B cell (primary cell): ENCODE measurements around the gene CCDC196. TPM values are rescaled to one million over a fixed set of nuclear protein-coding genes. Genes with fewer than 3 reads are reported as not detected.

Experiments used
- ATAC-seq: fragments of 200-7000 bp; cut with Tn5 transposase; one replicate; pipeline ENCODE4 v1.10.0; 2021; ENCODE audit warnings: low read depth, mild to moderate bottlenecking, moderate number of reproducible peaks, moderate library complexity
- CTCF ChIA-PET: fragments of 350-600 bp; sonication (Branson Sonifier 250); formaldehyde crosslinking; loops from one replicate; lab custom pipeline; 2021; ENCODE audit warnings: antibody characterized with exemption, inconsistent platforms; lab: Charles Lee
- POLR2A ChIA-PET: fragments of 350-600 bp; sonication (Branson Sonifier 250); formaldehyde crosslinking; loops from one replicate; lab custom pipeline; 2021; ENCODE audit warnings: antibody characterized with exemption; lab: Charles Lee
- DNase-seq: peaks from one replicate; pipeline ENCODE4 v3.0.0; 2013
- H2AFZ ChIP-seq: 2 replicates; pipeline ENCODE4 v1.6.1; 2012; ENCODE audit warnings: mild to moderate bottlenecking, low read depth, low read length; ENCODE audit not compliant: insufficient read depth, poor library complexity, severe bottlenecking
- H3K27ac ChIP-seq, 2 donors: 1 replicate in 1 of 2; 2 replicates in 1 of 2; pipeline ENCODE4 v1.5.1; 2012 to 2013; ENCODE audit warnings: low read length in 2 of 2, mild to moderate bottlenecking in 2 of 2, moderate library complexity in 1 of 2
- H3K27me3 ChIP-seq, 4 experiments: fragments of 200-600 bp in 1 of 4; sonication (generic) in 1 of 4; replicated peaks in 1 of 4; 1 replicate in 2 of 4; 2 replicates in 2 of 4; pipeline versions ENCODE4 v1.6.1 to v1.7.0; 2013 to 2016; ENCODE audit warnings: low read length in 3 of 4, mild to moderate bottlenecking in 2 of 4, mixed read lengths in 1 of 4, moderate library complexity in 1 of 4; ENCODE audit not compliant: insufficient read depth in 4 of 4, control insufficient read depth in 3 of 4; ENCODE audit errors: control extremely low read depth in 1 of 4
- H3K36me3 ChIP-seq, 2 experiments: replicated peaks in 1 of 2; 1 replicate in 1 of 2; 2 replicates in 1 of 2; pipeline versions ENCODE4 v1.6.1 to v1.7.1; 2013; ENCODE audit warnings: low read length in 1 of 2; ENCODE audit not compliant: insufficient read depth in 2 of 2, control insufficient read depth in 1 of 2; ENCODE audit errors: control extremely low read depth in 1 of 2, extremely low read depth in 1 of 2
- H3K4me1 ChIP-seq, 2 donors: fragments of 200-600 bp in 1 of 2; sonication (generic) in 1 of 2; 1 replicate in 1 of 2; 2 replicates in 1 of 2; pipeline versions ENCODE4 v1.5.1 to v1.6.1; 2013 to 2017; ENCODE audit warnings: low read length in 2 of 2; ENCODE audit not compliant: control insufficient read depth in 2 of 2, insufficient read depth in 2 of 2
- H3K4me2 ChIP-seq: replicated peaks from 2 replicates; pipeline ENCODE3; 2012; ENCODE audit warnings: mild to moderate bottlenecking, low read depth, low read length; ENCODE audit not compliant: poor library complexity, severe bottlenecking
- H3K4me3 ChIP-seq, 5 experiments: fragments of 200-600 bp in 1 of 5; sonication (generic) in 1 of 5; 1 replicate in 3 of 5; 2 replicates in 2 of 5; pipeline versions ENCODE4 v1.5.1 to v1.7.0; 2011 to 2016; ENCODE audit warnings: low read length in 4 of 5, mild to moderate bottlenecking in 4 of 5, low read depth in 2 of 5, control low read depth in 1 of 5, moderate library complexity in 1 of 5; ENCODE audit not compliant: insufficient read depth in 1 of 5; ENCODE audit errors: control extremely low read depth in 1 of 5, extremely low read depth in 1 of 5
- H3K79me2 ChIP-seq: fragments of 200-600 bp; sonication (generic); one replicate; pipeline ENCODE4 v1.6.0; 2016; ENCODE audit warnings: low read length; ENCODE audit not compliant: control insufficient read depth, insufficient read depth
- H3K9ac ChIP-seq: fragments of 200-600 bp; sonication (generic); 2 replicates; pipeline ENCODE4 v1.6.1; 2017; ENCODE audit warnings: mild to moderate bottlenecking, low read length, moderate library complexity
- H3K9me3 ChIP-seq, 3 donors: one replicate each; pipeline versions ENCODE4 v1.6.1 to v1.7.1; 2013; ENCODE audit warnings: low read length in 2 of 3; ENCODE audit not compliant: control insufficient read depth in 2 of 3, insufficient read depth in 1 of 3; ENCODE audit errors: control extremely low read depth in 1 of 3
- H4K20me1 ChIP-seq: 2 replicates; pipeline ENCODE4 v1.6.0; 2012; ENCODE audit warnings: mild to moderate bottlenecking, low read length; ENCODE audit not compliant: insufficient read depth, control insufficient read depth, poor library complexity, severe bottlenecking
- H3K27ac Mint-ChIP-seq: one replicate; pipeline ENCODE4 v1.8.0; 2021; ENCODE audit warnings: mixed read lengths
- H3K27me3 Mint-ChIP-seq: one replicate; pipeline ENCODE4 v1.8.0; 2021; ENCODE audit warnings: mixed read lengths
- H3K4me1 Mint-ChIP-seq: one replicate; pipeline ENCODE4 v1.8.0; 2021; ENCODE audit warnings: mixed read lengths
- H3K4me3 Mint-ChIP-seq: one replicate; pipeline ENCODE4 v1.8.0; 2021; ENCODE audit warnings: mixed read lengths
- H3K9me3 Mint-ChIP-seq: one replicate; pipeline ENCODE4 v1.8.0; 2022; ENCODE audit warnings: mixed read lengths; ENCODE audit not compliant: insufficient read depth
- EZH2 ChIP-seq: IDR thresholded peaks from 2 replicates; pipeline ENCODE4 v1.6.1; 2012; ENCODE audit warnings: borderline replicate concordance, low read depth, mild to moderate bottlenecking, moderate library complexity, low read length; ENCODE audit not compliant: insufficient read depth, poor library complexity, severe bottlenecking
- WGBS: methylation state at CpG from one replicate; pipeline ENCODE4 v1.1.5; 2013; ENCODE audit warnings: missing lambda C conversion rate; ENCODE audit not compliant: insufficient coverage; 5-methylcytosine and 5-hydroxymethylcytosine counted together
- intact Hi-C: fragments of 100-400 bp; cut with micrococcal nuclease; formaldehyde crosslinking; loops from one replicate; pipeline ENCODE4 v1.10.0; 2022
- polyA plus RNA-seq: library from polyadenylated mRNA; depleted of rRNA; stranded (reverse); fragments of >200 nt; gene quantifications from 2 replicates; pipeline ENCODE4 v1.2.3, GENCODE V29; 2012
- total RNA-seq, 2 donors: library from RNA; stranded (reverse); fragments of 120-200 nt in 1 of 2; gene quantifications; 1 replicate in 1 of 2; 2 replicates in 1 of 2; pipeline versions ENCODE4 v1.2.3 to v1.2.4, GENCODE V29; 2013 to 2022
- TF ChIP-seq, protein P1 (sequence below): fragments of 200-600 bp; IDR thresholded peaks from one replicate; pipeline ENCODE4 v1.8.0; 2022; ENCODE audit warnings: antibody characterized with exemption, mild to moderate bottlenecking

CCDC196 gene
- total and polyA plus RNA-seq, 2 donors (not counting 1 experiment from before 2014, with no cell fraction given): not detected

DNA sequence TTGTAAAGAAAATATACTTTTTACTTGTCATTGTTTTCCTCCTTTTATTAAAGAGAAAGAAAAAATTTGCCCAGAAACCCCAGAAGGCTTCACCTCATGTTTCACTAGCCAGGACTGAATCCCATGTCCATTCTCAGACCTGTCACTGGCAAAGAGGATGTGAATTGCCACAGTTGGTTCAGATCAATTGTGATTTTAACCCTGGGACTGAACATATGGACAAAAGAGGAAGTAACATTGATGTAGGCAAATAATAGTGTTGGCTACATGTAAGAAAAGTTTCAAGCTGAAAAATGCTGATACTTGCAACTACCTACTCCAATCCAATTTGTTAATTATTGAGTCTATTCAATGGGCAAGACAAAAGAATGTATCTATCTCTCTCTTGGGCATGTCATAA is 8.6 kb upstream of the CCDC196 start:
- H3K79me2 ChIP-seq: no peaks in the 10 kb centered on the region
- no peak overlapping the region for H3K4me2 ChIP-seq
- ATAC-seq (no peak), DNase-seq (no peak)
- ChIA-PET CTCF (no interaction called here), POLR2A (no interaction called here)
- intact Hi-C loops: no loop called here
- H3K4me1 Mint-ChIP-seq: no peaks in the 10 kb centered on the region
- no peak overlapping the region for H3K9ac ChIP-seq
- H3K27ac ChIP-seq: no peak overlapping the region
- H3K4me1 ChIP-seq: no peaks in the 10 kb centered on the region
- peaks cover 0 to 3% (median 0%) of the 10 kb centered on the region in 3 donors for H3K9me3 ChIP-seq
- no peak overlapping the region for H3K4me3 ChIP-seq
- no peaks in the 10 kb centered on the region for H3K36me3 ChIP-seq
- H3K27me3 ChIP-seq: no peaks in the 10 kb centered on the region
- TF ChIP-seq EZH2: no peak
- TF ChIP-seq, protein P1, sequence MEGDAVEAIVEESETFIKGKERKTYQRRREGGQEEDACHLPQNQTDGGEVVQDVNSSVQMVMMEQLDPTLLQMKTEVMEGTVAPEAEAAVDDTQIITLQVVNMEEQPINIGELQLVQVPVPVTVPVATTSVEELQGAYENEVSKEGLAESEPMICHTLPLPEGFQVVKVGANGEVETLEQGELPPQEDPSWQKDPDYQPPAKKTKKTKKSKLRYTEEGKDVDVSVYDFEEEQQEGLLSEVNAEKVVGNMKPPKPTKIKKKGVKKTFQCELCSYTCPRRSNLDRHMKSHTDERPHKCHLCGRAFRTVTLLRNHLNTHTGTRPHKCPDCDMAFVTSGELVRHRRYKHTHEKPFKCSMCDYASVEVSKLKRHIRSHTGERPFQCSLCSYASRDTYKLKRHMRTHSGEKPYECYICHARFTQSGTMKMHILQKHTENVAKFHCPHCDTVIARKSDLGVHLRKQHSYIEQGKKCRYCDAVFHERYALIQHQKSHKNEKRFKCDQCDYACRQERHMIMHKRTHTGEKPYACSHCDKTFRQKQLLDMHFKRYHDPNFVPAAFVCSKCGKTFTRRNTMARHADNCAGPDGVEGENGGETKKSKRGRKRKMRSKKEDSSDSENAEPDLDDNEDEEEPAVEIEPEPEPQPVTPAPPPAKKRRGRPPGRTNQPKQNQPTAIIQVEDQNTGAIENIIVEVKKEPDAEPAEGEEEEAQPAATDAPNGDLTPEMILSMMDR: no peak
- no peaks in the 10 kb centered on the region for H3K27me3 Mint-ChIP-seq
- no peak overlapping the region for H3K27ac Mint-ChIP-seq
- no peaks in the 10 kb centered on the region for H3K9me3 Mint-ChIP-seq
- H2AFZ ChIP-seq: no peak overlapping the region
- no peak overlapping the region for H3K4me3 Mint-ChIP-seq
- no peaks in the 10 kb centered on the region for H4K20me1 ChIP-seq

DNA sequence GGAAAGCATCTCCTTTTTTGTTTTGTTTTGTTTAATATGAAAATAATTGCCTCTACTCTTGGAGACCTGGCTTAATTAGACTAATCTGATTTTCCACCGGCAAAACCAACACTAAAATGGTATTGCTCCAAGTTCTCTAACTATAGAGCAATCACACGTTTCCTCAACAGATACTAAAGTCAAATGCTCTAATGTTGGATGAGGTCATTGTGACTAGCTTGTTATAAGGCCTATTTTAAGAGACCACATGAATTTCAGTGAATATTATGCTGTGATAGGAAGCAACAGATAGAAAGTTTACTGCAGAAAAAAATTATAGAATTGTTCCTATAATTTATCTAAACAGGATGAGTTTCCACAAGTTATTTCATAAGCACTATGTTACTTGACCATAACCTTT is 3.3 kb upstream of the CCDC196 start:
- Histone ChIP-seq H4K20me1 (no peaks in the 10 kb centered on the region), H3K4me1 (no peaks in the 10 kb centered on the region), H3K36me3 (no peaks in the 10 kb centered on the region), H3K9me3 (no peaks in the 10 kb centered on the region), H3K4me2 (no peak overlapping the region), H3K9ac (no peak overlapping the region), H3K27ac (no peak overlapping the region), H3K79me2 (no peaks in the 10 kb centered on the region), H2AFZ (no peak overlapping the region), H3K4me3 (no peak overlapping the region), H3K27me3 (no peaks in the 10 kb centered on the region)
- ChIA-PET POLR2A (no interaction called here), CTCF (no interaction called here)
- no peak for DNase-seq
- TF ChIP-seq, protein P1: no peak
- TF ChIP-seq EZH2: no peak
- no peak overlapping the region for H3K27ac Mint-ChIP-seq
- intact Hi-C loops: no loop called here
- no CpG with 5 or more reads among the region's 2 CpGs for WGBS
- H3K27me3 Mint-ChIP-seq: no peaks in the 10 kb centered on the region
- no peak overlapping the region for H3K4me3 Mint-ChIP-seq
- ATAC-seq: no peak
- no peaks in the 10 kb centered on the region for H3K9me3 Mint-ChIP-seq
- no peaks in the 10 kb centered on the region for H3K4me1 Mint-ChIP-seq
